Embryonic facial prominence (tissue), 1 donor: ENCODE measurements around the gene MCM6.
A peak's percentile ranks its signal among the peaks of the same experiment; 100 is the strongest.
"Not testable (repeated sequence)": the region's sequence is repeated elsewhere in the genome, so short reads cannot be mapped to it uniquely, and the experiment has no call there.

ENCODE experiments used
- DNase-seq: peaks from one replicate; pipeline ENCODE4 v3.0.0-alpha.2; 2016; ENCODE audit errors: extremely low spot score

The MCM6 gene

GRCh38 chr2:135876066-135876711 lies at the start of gene MCM6:
Gene MCM6 (minus strand): TSS chr2:135876443. CDS start chr2:135876365, 78 bp downstream.
- DNase-seq: peak; percentile 94

- DNase-seq: no peak
Observed at GRCh38 chr2:135925571-135925970, 49.3 kb upstream of the MCM6 start.

- no peak for DNase-seq
Observed at GRCh38 chr2:135916207-135916606, 40.0 kb upstream of the MCM6 start.

- DNase-seq: no peak
Observed at GRCh38 chr2:135914485-135914884, 38.2 kb upstream of the MCM6 start.

GRCh38 chr2:135913727-135914365 lies 37.6 kb upstream of the MCM6 start:
- DNase-seq: peak; percentile 45

- DNase-seq: no peak
Observed at GRCh38 chr2:135909976-135910375, 33.7 kb upstream of the MCM6 start.

GRCh38 chr2:135905679-135906078 lies 29.4 kb upstream of the MCM6 start:
- DNase-seq: no peak

- no peak for DNase-seq
Observed at GRCh38 chr2:135904341-135904989, 28.2 kb upstream of the MCM6 start.

- no peak for DNase-seq
Observed at GRCh38 chr2:135903650-135904049, 27.4 kb upstream of the MCM6 start.

- no peak for DNase-seq
Observed at GRCh38 chr2:135899567-135899966, 23.3 kb upstream of the MCM6 start.

GRCh38 chr2:135898234-135898786 lies 22.1 kb upstream of the MCM6 start:
- no peak for DNase-seq

- no peak for DNase-seq
Observed at GRCh38 chr2:135894930-135895329, 18.7 kb upstream of the MCM6 start.

- DNase-seq: no peak
Observed at GRCh38 chr2:135893374-135893794, 17.1 kb upstream of the MCM6 start.

- DNase-seq: no peak
Observed at GRCh38 chr2:135890835-135891234, 14.6 kb upstream of the MCM6 start.

- no peak for DNase-seq
Observed at GRCh38 chr2:135890149-135890548, 13.9 kb upstream of the MCM6 start.

- not testable (repeated sequence) for DNase-seq
Observed at GRCh38 chr2:135888587-135888986, 12.3 kb upstream of the MCM6 start.

- no peak for DNase-seq
Observed at GRCh38 chr2:135885709-135886108, 9.5 kb upstream of the MCM6 start.

- DNase-seq: no peak
Observed at GRCh38 chr2:135882415-135882814, 6.2 kb upstream of the MCM6 start.

GRCh38 chr2:135876770-135877169 lies 527 bp upstream of the MCM6 start:
- not testable (repeated sequence) for DNase-seq

GRCh38 chr2:135875491-135876065 lies 665 bp downstream of the MCM6 start:
- DNase-seq: no peak

- no peak for DNase-seq
Observed at GRCh38 chr2:135874777-135875365, 1.4 kb downstream of the MCM6 start.

GRCh38 chr2:135870571-135870970 lies 5.7 kb downstream of the MCM6 start:
- no peak for DNase-seq
